Right hindlimb (tissue), 1 donor: Measurements from ENCODE around the gene EXOSC6.
"Not testable (repeated sequence)": the region's sequence is repeated elsewhere in the genome, so short reads cannot be mapped to it uniquely, and the experiment has no call there.

ENCODE experiments used
- DNase-seq: peaks from one replicate; pipeline ENCODE4 v3.0.0-alpha.2; 2018

EXOSC6 gene

GRCh38 chr16:70254180-70254964 lies 2.6 kb upstream of the EXOSC6 start:
- no peak for DNase-seq

- DNase-seq, result no peak
These were observed 1.8 kb upstream of the EXOSC6 start for GRCh38 chr16:70253291-70254106.

- no peak for DNase-seq
These were observed 732 bp upstream of the EXOSC6 start for GRCh38 chr16:70252355-70252988.

GRCh38 chr16:70250748-70251628 lies 752 bp downstream of the EXOSC6 start:
- DNase-seq, result peak; percentile 42

GRCh38 chr16:70249697-70250096 lies 2.0 kb downstream of the EXOSC6 start:
- not testable (repeated sequence) for DNase-seq

- not testable (repeated sequence) for DNase-seq
These were observed 13.0 kb downstream of the EXOSC6 start for GRCh38 chr16:70238773-70239172.

GRCh38 chr16:70231831-70232230 lies 19.9 kb downstream of the EXOSC6 start:
- not testable (repeated sequence) for DNase-seq

GRCh38 chr16:70226024-70226423 lies 25.7 kb downstream of the EXOSC6 start:
- DNase-seq, result not testable (repeated sequence)

- not testable (repeated sequence) for DNase-seq
These were observed 26.3 kb downstream of the EXOSC6 start for GRCh38 chr16:70225430-70225829.

GRCh38 chr16:70224645-70225044 lies 27.1 kb downstream of the EXOSC6 start:
- DNase-seq, result not testable (repeated sequence)

- DNase-seq, result not testable (repeated sequence)
These were observed 27.7 kb downstream of the EXOSC6 start for GRCh38 chr16:70223971-70224513.

- not testable (repeated sequence) for DNase-seq
These were observed 28.5 kb downstream of the EXOSC6 start for GRCh38 chr16:70223216-70223615.

GRCh38 chr16:70222574-70222973 lies 29.2 kb downstream of the EXOSC6 start:
- not testable (repeated sequence) for DNase-seq

- DNase-seq, result not testable (repeated sequence)
These were observed 33.2 kb downstream of the EXOSC6 start for GRCh38 chr16:70218586-70218985.

- DNase-seq, result not testable (repeated sequence)
These were observed 45.4 kb downstream of the EXOSC6 start for GRCh38 chr16:70206382-70206781.

GRCh38 chr16:70204668-70205405 lies 46.9 kb downstream of the EXOSC6 start:
- not testable (repeated sequence) for DNase-seq

- not testable (repeated sequence) for DNase-seq
These were observed 47.7 kb downstream of the EXOSC6 start for GRCh38 chr16:70204010-70204409.

GRCh38 chr16:70203508-70203907 lies 48.2 kb downstream of the EXOSC6 start:
- DNase-seq, result not testable (repeated sequence)

- not testable (repeated sequence) for DNase-seq
These were observed 51.7 kb downstream of the EXOSC6 start for GRCh38 chr16:70200063-70200462.

- DNase-seq, result not testable (repeated sequence)
These were observed 52.6 kb downstream of the EXOSC6 start for GRCh38 chr16:70199170-70199569.

- DNase-seq, result not testable (repeated sequence)
These were observed 53.1 kb downstream of the EXOSC6 start for GRCh38 chr16:70198666-70199065.
